Activated T-cell treated with anti-CD3 and anti-CD28 coated beads, Interleukin-2, amount 50 U/mL, for 72 hours (primary cell): ENCODE measurements around the gene NR1H2. TPM values are rescaled to one million over a fixed set of nuclear protein-coding genes. Genes with fewer than 3 reads are reported as not detected.

Experiments used
- ATAC-seq, 2 donors: fragments of 150-1000 bp; cut with Tn5 transposase; replicated peaks in 1 of 2; 2 replicates each; pipeline ENCODE4 v1.10.0; 2021; ENCODE audit warnings: moderate library complexity in 2 of 2, mild to moderate bottlenecking in 1 of 2
- DNase-seq, 2 donors: peaks; one replicate each; pipeline ENCODE4 v3.0.0; 2021 to 2022; ENCODE audit warnings: mixed read lengths in 1 of 2
- H3K27ac Mint-ChIP-seq: one replicate; pipeline ENCODE4 v1.8.0; 2022; ENCODE audit warnings: mild to moderate bottlenecking, moderate library complexity, mixed read lengths
- H3K27me3 Mint-ChIP-seq: one replicate; pipeline ENCODE4 v1.8.0; 2022; ENCODE audit warnings: low read depth, mixed read lengths
- H3K36me3 Mint-ChIP-seq, 2 donors: one replicate each; pipeline ENCODE4 v1.8.0; 2022; ENCODE audit warnings: mixed read lengths in 2 of 2, mild to moderate bottlenecking in 1 of 2; ENCODE audit not compliant: insufficient read depth in 2 of 2
- H3K4me1 Mint-ChIP-seq: one replicate; pipeline ENCODE4 v1.8.0; 2022; ENCODE audit warnings: low read depth, mixed read lengths
- H3K4me3 Mint-ChIP-seq, 2 donors: one replicate each; pipeline ENCODE4 v1.8.0; 2022; ENCODE audit warnings: mild to moderate bottlenecking in 2 of 2, mixed read lengths in 2 of 2, moderate library complexity in 2 of 2
- H3K9me3 Mint-ChIP-seq, 2 donors: one replicate each; pipeline ENCODE4 v1.8.0; 2022; ENCODE audit warnings: mixed read lengths in 2 of 2
- total RNA-seq, 2 donors: library from RNA; stranded (reverse); gene quantifications; one replicate each; pipeline ENCODE4 v1.2.3, GENCODE V29; 2022

Gene NR1H2
- total RNA-seq, 2 donors from 2014 or later, result 68.2 to 80.1 TPM

GRCh38 chr19:50377517-50377916, 1.3 kb downstream of the NR1H2 start:
- DNase-seq (no peak), ATAC-seq (no peak)
- Mint-ChIP-seq H3K4me1 (peaks cover 33% of the 10 kb centered on the region), H3K4me3 (peak overlapping the region; percentile 98 to 100), H3K36me3 (peaks cover 9 to 11% of the 10 kb centered on the region in 2 donors), H3K27ac (no peak overlapping the region), H3K27me3 (no peaks in the 10 kb centered on the region), H3K9me3 (no peaks in the 10 kb centered on the region)

GRCh38 chr19:50378169-50378862, 2.1 kb downstream of the NR1H2 start:
- H3K9me3 Mint-ChIP-seq, result no peaks in the 10 kb centered on the region
- H3K4me3 Mint-ChIP-seq, result peak overlapping the region; percentile 40 to 46
- DNase-seq, result no peak
- H3K4me1 Mint-ChIP-seq, result peaks cover 41% of the 10 kb centered on the region
- ATAC-seq, result no peak
- no peak overlapping the region for H3K27ac Mint-ChIP-seq
- H3K36me3 Mint-ChIP-seq, result peaks cover 9 to 11% of the 10 kb centered on the region in 2 donors
- H3K27me3 Mint-ChIP-seq, result no peaks in the 10 kb centered on the region

- H3K9me3 Mint-ChIP-seq, result no peaks in the 10 kb centered on the region
- DNase-seq (no peak), ATAC-seq (no peak)
- no peak overlapping the region for H3K27ac Mint-ChIP-seq
- no peaks in the 10 kb centered on the region for H3K27me3 Mint-ChIP-seq
- H3K4me1 Mint-ChIP-seq, result peaks cover 46% of the 10 kb centered on the region
- no peak overlapping the region for H3K4me3 Mint-ChIP-seq
- H3K36me3 Mint-ChIP-seq, result peaks cover 9 to 11% of the 10 kb centered on the region in 2 donors
Measured at GRCh38 chr19:50378863-50379236, 2.6 kb downstream of the NR1H2 start.

- no peaks in the 10 kb centered on the region for H3K27me3 Mint-ChIP-seq
- DNase-seq (no peak), ATAC-seq (no peak)
- H3K27ac Mint-ChIP-seq, result no peak overlapping the region
- no peak overlapping the region for H3K4me3 Mint-ChIP-seq
- H3K4me1 Mint-ChIP-seq, result peaks cover 46% of the 10 kb centered on the region
- no peaks in the 10 kb centered on the region for H3K9me3 Mint-ChIP-seq
- H3K36me3 Mint-ChIP-seq, result peaks cover 11 to 13% of the 10 kb centered on the region in 2 donors
Measured at GRCh38 chr19:50379602-50380001, 3.3 kb downstream of the NR1H2 start.

- no peak overlapping the region for H3K27ac Mint-ChIP-seq
- H3K27me3 Mint-ChIP-seq, result no peaks in the 10 kb centered on the region
- no peak for ATAC-seq
Measured at GRCh38 chr19:50380137-50380536, 3.9 kb downstream of the NR1H2 start.

GRCh38 chr19:50380751-50381151, 4.5 kb downstream of the NR1H2 start:
- peaks cover 50% of the 10 kb centered on the region for H3K4me1 Mint-ChIP-seq
- no peak for DNase-seq
- no peaks in the 10 kb centered on the region for H3K27me3 Mint-ChIP-seq
- no peak overlapping the region for H3K27ac Mint-ChIP-seq
- H3K4me3 Mint-ChIP-seq, result no peak overlapping the region
- no peaks in the 10 kb centered on the region for H3K9me3 Mint-ChIP-seq
- H3K36me3 Mint-ChIP-seq, result peaks cover 19 to 20% of the 10 kb centered on the region in 2 donors
- ATAC-seq, result no peak

More at GRCh38 chr19:50380137-50380536, 3.9 kb downstream of the NR1H2 start:
- H3K4me1 Mint-ChIP-seq, result peaks cover 46% of the 10 kb centered on the region
- no peak for DNase-seq
- H3K4me3 Mint-ChIP-seq, result no peak overlapping the region
- peaks cover 17 to 19% of the 10 kb centered on the region in 2 donors for H3K36me3 Mint-ChIP-seq
- H3K9me3 Mint-ChIP-seq, result no peaks in the 10 kb centered on the region

GRCh38 chr19:50381881-50382729, 5.8 kb downstream of the NR1H2 start:
- no peaks in the 10 kb centered on the region for H3K9me3 Mint-ChIP-seq
- H3K27ac Mint-ChIP-seq, result no peak overlapping the region
- peaks cover 50% of the 10 kb centered on the region for H3K4me1 Mint-ChIP-seq
- H3K4me3 Mint-ChIP-seq, result peak overlapping the region in 1 of 2 donors; percentile 98
- no peaks in the 10 kb centered on the region for H3K27me3 Mint-ChIP-seq
- DNase-seq (no peak), ATAC-seq (no peak)
- peaks cover 15 to 18% of the 10 kb centered on the region in 2 donors for H3K36me3 Mint-ChIP-seq

GRCh38 chr19:50383001-50383851, 7.0 kb downstream of the NR1H2 start:
- ATAC-seq (no peak), DNase-seq (no peak)
- Mint-ChIP-seq H3K36me3 (peaks cover 12 to 23% of the 10 kb centered on the region in 2 donors), H3K4me3 (peak overlapping the region; percentile 88 to 98), H3K27ac (peak overlapping the region; percentile 55), H3K4me1 (peaks cover 46% of the 10 kb centered on the region), H3K27me3 (no peaks in the 10 kb centered on the region), H3K9me3 (no peaks in the 10 kb centered on the region)

GRCh38 chr19:50383852-50384684, 7.8 kb downstream of the NR1H2 start, which contains the start of gene POLD1:
Gene POLD1, plus strand, starts transcription at chr19:50384347. Its CDS starts 14,505 bp downstream, at chr19:50398852.
- Mint-ChIP-seq H3K36me3 (peaks cover 12 to 27% of the 10 kb centered on the region in 2 donors), H3K4me1 (peaks cover 46% of the 10 kb centered on the region), H3K27me3 (no peaks in the 10 kb centered on the region), H3K27ac (peak within 1 kb of the TSS; percentile 74), H3K4me3 (peak within 1 kb of the TSS; percentile 88 to 98), H3K9me3 (no peaks in the 10 kb centered on the region)
- peak; percentile 99 for DNase-seq
- ATAC-seq, result peak; percentile 90 to 92

- Mint-ChIP-seq H3K9me3 (no peaks in the 10 kb centered on the region), H3K36me3 (peaks cover 11 to 23% of the 10 kb centered on the region in 2 donors), H3K4me3 (peak overlapping the region; percentile 88 to 98), H3K27me3 (no peaks in the 10 kb centered on the region), H3K27ac (peak overlapping the region; percentile 74), H3K4me1 (peaks cover 46% of the 10 kb centered on the region)
- DNase-seq, result no peak
- no peak for ATAC-seq
Measured at GRCh38 chr19:50384685-50385535, 8.7 kb downstream of the NR1H2 start.

GRCh38 chr19:50387176-50387867, 11.1 kb downstream of the NR1H2 start:
- H3K36me3 Mint-ChIP-seq, result peaks cover 13 to 30% of the 10 kb centered on the region in 2 donors
- H3K9me3 Mint-ChIP-seq, result no peaks in the 10 kb centered on the region
- DNase-seq (no peak), ATAC-seq (no peak)
- no peaks in the 10 kb centered on the region for H3K27me3 Mint-ChIP-seq
- peaks cover 46% of the 10 kb centered on the region for H3K4me1 Mint-ChIP-seq
- peak overlapping the region in 1 of 2 donors; percentile 36 for H3K4me3 Mint-ChIP-seq
- H3K27ac Mint-ChIP-seq, result peak overlapping the region; percentile 18
